ENCODE results near the gene SV2B. TPM values are rescaled to one million over a fixed set of nuclear protein-coding genes. Genes with fewer than 3 reads are reported as not detected.

Gene SV2B
- total RNA-seq, 4 donors from 2014 or later, result 0.27 to 10.3 (median 2.2) TPM

DNA sequence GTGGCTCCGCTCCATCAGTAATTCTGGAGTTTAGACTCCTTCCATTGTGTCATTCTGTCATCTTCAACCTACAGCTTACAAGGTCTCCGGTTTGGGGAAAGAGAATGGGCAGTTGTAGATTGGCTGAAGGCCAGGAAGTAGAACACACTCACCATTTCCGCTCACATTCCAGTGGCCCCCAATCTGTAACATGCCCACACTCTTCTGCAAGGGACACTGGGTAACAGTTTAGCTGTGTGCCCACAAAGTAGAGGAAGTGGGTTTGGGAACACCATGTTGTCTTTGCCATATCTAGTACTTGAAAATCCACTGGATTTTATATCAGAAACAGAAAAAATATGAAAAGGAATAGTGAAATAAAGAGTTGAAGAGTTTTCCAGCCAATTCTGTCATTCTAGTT is 153.5 kb downstream of the SV2B start:
- intact Hi-C loops (cut with DNase I; ENCODE audit: low total_unique reads), result no loop called here
- in situ Hi-C loops (cut with MboI; ENCODE audit: low pct_ligation_motif_present in 1 of 4, low pct_unique_long_range_greater_than_20kb in 1 of 4, low sequenced_read_pairs in 3 of 4), result loop anchor here in 2 of 4 donors (25.0 kb wide), 1 partner anchor 291 kb away; the partner anchor contains the start of gene RCCD1 (in 2 of the 2)

DNA sequence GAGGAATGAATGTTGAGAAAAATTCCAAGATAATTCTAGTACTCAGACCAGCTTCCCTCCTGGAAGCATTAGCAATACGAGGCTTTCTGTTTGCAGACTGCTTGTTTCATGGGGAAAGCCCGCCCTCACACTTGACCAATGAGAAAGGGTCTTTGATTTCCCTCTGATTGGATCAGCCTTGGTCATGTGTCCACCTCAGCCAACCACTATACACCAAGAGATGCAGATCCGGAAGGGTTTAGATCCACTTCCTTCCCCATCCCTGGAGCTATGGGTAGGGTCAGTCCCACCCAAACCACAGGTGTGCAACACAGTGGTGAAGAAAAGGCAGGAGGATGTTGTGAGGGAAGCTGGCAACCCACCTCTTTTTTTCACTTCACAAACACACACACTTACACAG is 154.7 kb downstream of the SV2B start:
- no peak for DNase-seq
- Histone ChIP-seq H3K9me3 (no peaks in the 10 kb centered on the region), H3K4me3 (no peak overlapping the region), H3K4me1 (no peaks in the 10 kb centered on the region), H3K27ac (no peak overlapping the region), H3K27me3 (peaks cover 10% of the 10 kb centered on the region), H3K36me3 (no peaks in the 10 kb centered on the region)
- no peak for TF ChIP-seq POLR2A (IDR thresholded peaks at IDR 0.05)
- TF ChIP-seq, protein P1, sequence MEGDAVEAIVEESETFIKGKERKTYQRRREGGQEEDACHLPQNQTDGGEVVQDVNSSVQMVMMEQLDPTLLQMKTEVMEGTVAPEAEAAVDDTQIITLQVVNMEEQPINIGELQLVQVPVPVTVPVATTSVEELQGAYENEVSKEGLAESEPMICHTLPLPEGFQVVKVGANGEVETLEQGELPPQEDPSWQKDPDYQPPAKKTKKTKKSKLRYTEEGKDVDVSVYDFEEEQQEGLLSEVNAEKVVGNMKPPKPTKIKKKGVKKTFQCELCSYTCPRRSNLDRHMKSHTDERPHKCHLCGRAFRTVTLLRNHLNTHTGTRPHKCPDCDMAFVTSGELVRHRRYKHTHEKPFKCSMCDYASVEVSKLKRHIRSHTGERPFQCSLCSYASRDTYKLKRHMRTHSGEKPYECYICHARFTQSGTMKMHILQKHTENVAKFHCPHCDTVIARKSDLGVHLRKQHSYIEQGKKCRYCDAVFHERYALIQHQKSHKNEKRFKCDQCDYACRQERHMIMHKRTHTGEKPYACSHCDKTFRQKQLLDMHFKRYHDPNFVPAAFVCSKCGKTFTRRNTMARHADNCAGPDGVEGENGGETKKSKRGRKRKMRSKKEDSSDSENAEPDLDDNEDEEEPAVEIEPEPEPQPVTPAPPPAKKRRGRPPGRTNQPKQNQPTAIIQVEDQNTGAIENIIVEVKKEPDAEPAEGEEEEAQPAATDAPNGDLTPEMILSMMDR (IDR thresholded peaks at IDR 0.05), result no peak
- in situ Hi-C loops (cut with MboI; ENCODE audit: low pct_ligation_motif_present in 1 of 4, low pct_unique_long_range_greater_than_20kb in 1 of 4, low sequenced_read_pairs in 3 of 4), result loop anchor here in 2 of 4 donors (25.0 kb wide), 1 partner anchor 292 kb away; the partner anchor contains the start of gene RCCD1 (in 2 of the 2)
- intact Hi-C loops (cut with DNase I; ENCODE audit: low total_unique reads), result no loop called here
- WGBS, 2 donors (ENCODE audit: low coverage in 1 of 2), result 73% methylated on average over 3 of the region's 3 CpGs; no CpG with 5 or more reads in 1 of the 2 donors

More for the DNA sequence above, 153.5 kb downstream of the SV2B start:
- Histone ChIP-seq H3K27ac (no peak overlapping the region), H3K4me1 (no peaks in the 10 kb centered on the region), H3K27me3 (peaks cover 10% of the 10 kb centered on the region), H3K4me3 (no peak overlapping the region), H3K9me3 (no peaks in the 10 kb centered on the region), H3K36me3 (no peaks in the 10 kb centered on the region)
- no peak for TF ChIP-seq POLR2AphosphoS5 (IDR thresholded peaks at IDR 0.05)
- TF ChIP-seq, protein P1 (IDR thresholded peaks at IDR 0.05), result no peak
- no peak for TF ChIP-seq POLR2A (IDR thresholded peaks at IDR 0.05)
- TF ChIP-seq EP300 (IDR thresholded peaks at IDR 0.05; ENCODE audit: low read depth), result no peak
- WGBS, 2 donors (ENCODE audit: low coverage in 1 of 2), result 76 to 92% methylated on average over 2 to 3 of the region's 3 CpGs
- no peak for DNase-seq

DNA sequence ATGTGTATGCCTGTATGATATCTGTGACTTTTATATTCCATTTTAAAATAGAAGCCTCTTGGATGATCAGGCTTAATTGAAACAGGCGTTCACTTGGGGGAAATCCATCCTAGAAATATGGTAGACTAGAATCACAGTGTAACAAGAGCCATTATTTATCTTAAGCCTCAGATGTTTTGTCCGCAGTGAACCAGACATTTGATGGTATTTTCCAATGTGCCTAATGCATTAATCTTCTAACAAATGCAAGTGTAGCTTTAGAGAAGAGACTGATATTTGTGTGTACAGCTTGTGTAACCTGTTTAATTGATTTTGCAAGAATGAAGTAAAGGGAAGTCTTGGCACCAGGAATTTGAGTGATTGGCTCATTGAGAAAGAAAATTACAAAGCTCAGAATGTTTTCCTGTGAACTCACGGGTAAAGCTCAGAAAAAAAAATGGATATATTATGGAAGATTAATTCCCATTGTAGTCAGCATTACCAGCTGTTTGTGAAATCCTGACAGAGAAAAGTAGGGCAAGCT is 155.7 kb downstream of the SV2B start:
- Histone ChIP-seq H3K36me3 (no peaks in the 10 kb centered on the region), H3K9me3 (no peaks in the 10 kb centered on the region), H3K4me1 (no peaks in the 10 kb centered on the region), H3K27me3 (peaks cover 11% of the 10 kb centered on the region), H3K27ac (no peak overlapping the region), H3K4me3 (no peak overlapping the region)
- TF ChIP-seq EP300 (IDR thresholded peaks at IDR 0.05; ENCODE audit: low read depth) (no peak), POLR2AphosphoS5 (IDR thresholded peaks at IDR 0.05) (no peak), POLR2A (IDR thresholded peaks at IDR 0.05) (no peak)
- TF ChIP-seq, protein P1 (IDR thresholded peaks at IDR 0.05), result no peak
- intact Hi-C loops (cut with DNase I; ENCODE audit: low total_unique reads) (no loop called here), in situ Hi-C loops (cut with MboI; ENCODE audit: low pct_ligation_motif_present in 1 of 4, low pct_unique_long_range_greater_than_20kb in 1 of 4, low sequenced_read_pairs in 3 of 4) (loop anchor here in 2 of 4 donors (25.0 kb wide), 1 partner anchor 293 kb away; the partner anchor contains the start of gene RCCD1 (in 2 of the 2))
- no peak for DNase-seq
- 65 to 69% methylated on average over 3 of the region's 3 CpGs for WGBS, 2 donors (ENCODE audit: low coverage in 1 of 2)

DNA sequence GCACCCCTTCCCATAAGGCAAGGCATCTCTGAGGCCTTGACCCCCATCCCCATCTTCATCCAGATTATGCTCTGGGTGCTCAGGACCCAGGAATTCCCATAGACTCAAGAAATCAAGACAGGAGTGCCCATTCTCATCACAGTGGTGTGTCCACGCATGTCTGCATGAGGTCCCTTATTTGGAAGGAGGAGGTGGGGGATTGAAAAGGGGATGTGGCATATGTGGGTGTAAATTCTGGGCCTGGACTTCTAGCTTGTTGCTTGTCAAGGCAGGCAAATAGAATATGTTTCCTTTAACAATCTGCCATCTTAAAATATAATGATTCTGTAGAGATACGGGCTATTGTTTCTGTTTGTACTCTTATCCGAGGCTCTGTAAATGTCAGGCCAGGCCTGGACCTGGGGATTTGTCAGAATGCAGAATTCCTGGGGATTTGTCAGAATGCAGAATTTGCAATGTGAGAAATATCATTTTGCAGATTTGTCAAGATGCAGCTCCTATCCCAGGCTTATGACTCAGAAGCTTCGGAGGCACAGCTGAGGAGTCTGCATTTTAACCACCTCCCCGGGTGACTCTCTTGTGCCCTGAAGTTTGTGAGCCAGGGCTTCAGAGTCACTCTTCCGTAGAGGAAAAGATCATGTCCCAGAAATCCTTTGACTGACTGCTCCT is 157.8 kb downstream of the SV2B start:
- 86 to 88% methylated on average over 1 to 6 of the region's 6 CpGs for WGBS, 2 donors (ENCODE audit: low coverage in 1 of 2)
- no peaks in the 10 kb centered on the region for H3K9me3 ChIP-seq
- H3K4me3 ChIP-seq, result no peak overlapping the region
- DNase-seq, result no peak
- in situ Hi-C loops (cut with MboI; ENCODE audit: low pct_ligation_motif_present in 1 of 4, low pct_unique_long_range_greater_than_20kb in 1 of 4, low sequenced_read_pairs in 3 of 4), result loop anchor here in 2 of 4 donors (25.0 kb wide), 1 partner anchor 296 kb away; the partner anchor contains the start of gene RCCD1 (in 2 of the 2)
- TF ChIP-seq, protein P1 (IDR thresholded peaks at IDR 0.05), result no peak
- TF ChIP-seq POLR2AphosphoS5 (IDR thresholded peaks at IDR 0.05) (no peak), EP300 (IDR thresholded peaks at IDR 0.05; ENCODE audit: low read depth) (no peak), POLR2A (IDR thresholded peaks at IDR 0.05) (no peak)
- no peaks in the 10 kb centered on the region for H3K4me1 ChIP-seq
- intact Hi-C loops (cut with DNase I; ENCODE audit: low total_unique reads), result loop anchor here (1.0 kb wide), 1 partner anchor 38 kb away; no protein-coding TSS in a partner anchor
- no peaks in the 10 kb centered on the region for H3K36me3 ChIP-seq
- peaks cover 13% of the 10 kb centered on the region for H3K27me3 ChIP-seq
- no peak overlapping the region for H3K27ac ChIP-seq

Data from transverse colon (tissue), 4 donors.